Measurements from ENCODE around the gene FAN1. TPM values are rescaled to one million over a fixed set of nuclear protein-coding genes. Genes with fewer than 3 reads are reported as not detected.

The FAN1 gene
- total RNA-seq, 1 experiment from 2014 or later = 28.2 TPM

GRCh38 chr15:30877070-30877469, 26.6 kb upstream of the FAN1 start:
- Histone ChIP-seq H3K14ac (ENCODE audit: insufficient read depth, low read length) (no peak overlapping the region), H3K9me3 (ENCODE audit: control insufficient read depth, low read depth, low read length) (no peaks in the 10 kb centered on the region), H3K56ac (ENCODE audit: insufficient read length, low read depth, low read length) (no peak overlapping the region), H3K79me1 (ENCODE audit: insufficient read depth, low read depth, low read length, poor library complexity, severe bottlenecking) (no peaks in the 10 kb centered on the region), H3T11ph (ENCODE audit: low read length) (no peak overlapping the region), H2AFZ (ENCODE audit: low read length) (no peak overlapping the region), H3K23me2 (ENCODE audit: insufficient read length, low read depth, low read length, poor library complexity, severe bottlenecking) (no peaks in the 10 kb centered on the region), H3K27me3 (ENCODE audit: insufficient read depth, low read length) (no peaks in the 10 kb centered on the region), H2BK5ac (ENCODE audit: insufficient read length, low read length) (no peak overlapping the region), H4K5ac (ENCODE audit: insufficient read length, low read depth, low read length) (no peak overlapping the region), H4K91ac (ENCODE audit: insufficient read length, low read depth, low read length) (no peak overlapping the region), H2BK15ac (ENCODE audit: low read depth, low read length) (no peak overlapping the region), H2BK20ac (ENCODE audit: low read depth, low read length, poor library complexity, severe bottlenecking) (no peak overlapping the region), H3K4me1 (ENCODE audit: insufficient read depth, low read length) (no peaks in the 10 kb centered on the region), H2BK12ac (ENCODE audit: insufficient read length, low read depth, low read length) (no peak overlapping the region), H4K20me1 (ENCODE audit: control insufficient read depth, insufficient read depth, insufficient read length) (no peaks in the 10 kb centered on the region), H3K4me2 (ENCODE audit: insufficient read depth, insufficient read length, low read length) (no peak overlapping the region), H3K9ac (ENCODE audit: extremely low read depth, insufficient read length, low read length) (no peak overlapping the region), H3K23ac (ENCODE audit: insufficient read length, low read depth, low read length) (no peak overlapping the region), H2BK120ac (ENCODE audit: low read depth, low read length, poor library complexity, severe bottlenecking) (no peak overlapping the region), H2AK5ac (ENCODE audit: insufficient read length, low read length) (no peak overlapping the region), H4K8ac (replicated peaks; ENCODE audit: insufficient read length, low read depth, low read length) (no peak overlapping the region), H3K18ac (ENCODE audit: insufficient read length, low read depth, low read length) (no peak overlapping the region), H3K27ac (ENCODE audit: insufficient read length, low read depth, low read length) (no peak overlapping the region), H3K79me2 (ENCODE audit: insufficient read depth, low read length) (no peaks in the 10 kb centered on the region), H3K4ac (ENCODE audit: low read depth, low read length) (no peak overlapping the region)
- no peak for TF ChIP-seq CTCF (conservative IDR thresholded peaks at IDR 0.05)
- H3K4me1 Mint-ChIP-seq = peaks cover 7 to 11% of the 10 kb centered on the region in 2 experiments
- H3K36me3 Mint-ChIP-seq (ENCODE audit: insufficient read depth in 1 of 3, low read depth in 3 of 3) = no peaks in the 10 kb centered on the region
- no peak overlapping the region for H3K4me3 Mint-ChIP-seq
- no peak overlapping the region for H3K27ac Mint-ChIP-seq
- DNase-seq = no peak
- H3K9me3 Mint-ChIP-seq = no peaks in the 10 kb centered on the region
- H3K27me3 Mint-ChIP-seq (ENCODE audit: low read depth) = no peaks in the 10 kb centered on the region

Data from H9 (cell line).